GM19328 (cell line): ENCODE measurements around the gene MCF2L.
"Not testable (repeated sequence)": the region's sequence is repeated elsewhere in the genome, so short reads cannot be mapped to it uniquely, and the experiment has no call there.

Experiments used
- ATAC-seq: cut with Tn5 transposase; IDR thresholded peaks from one replicate; pipeline ENCODE4 v1.9.1; 2021; ENCODE audit warnings: mild to moderate bottlenecking, moderate library complexity; ENCODE audit not compliant: unreplicated experiment

Gene MCF2L

GRCh38 chr13:113090806-113091205 lies 121.8 kb downstream of the MCF2L start:
- no peak for ATAC-seq

- ATAC-seq = no peak
Observed at GRCh38 chr13:113091211-113091771, 122.3 kb downstream of the MCF2L start.

GRCh38 chr13:113091891-113092775 lies 123.1 kb downstream of the MCF2L start:
- no peak for ATAC-seq

GRCh38 chr13:113092776-113093579 lies 124.0 kb downstream of the MCF2L start:
- no peak for ATAC-seq

GRCh38 chr13:113093580-113094409 lies 124.8 kb downstream of the MCF2L start:
- no peak for ATAC-seq

GRCh38 chr13:113094410-113094800 lies 125.4 kb downstream of the MCF2L start:
- ATAC-seq = no peak

- no peak for ATAC-seq
Observed at GRCh38 chr13:113095146-113096051, 126.4 kb downstream of the MCF2L start.

- ATAC-seq = no peak
Observed at GRCh38 chr13:113096052-113096744, 127.2 kb downstream of the MCF2L start.

GRCh38 chr13:113096745-113097305 lies 127.8 kb downstream of the MCF2L start:
- ATAC-seq = no peak

GRCh38 chr13:113097651-113098050 lies 128.6 kb downstream of the MCF2L start:
- ATAC-seq = no peak

GRCh38 chr13:113098162-113098732 lies 129.2 kb downstream of the MCF2L start:
- ATAC-seq = no peak

- ATAC-seq = no peak
Observed at GRCh38 chr13:113099142-113099541, 130.1 kb downstream of the MCF2L start.

- not testable (repeated sequence) for ATAC-seq
Observed at GRCh38 chr13:113102302-113102701, 133.3 kb downstream of the MCF2L start.

GRCh38 chr13:113102727-113103126 lies 133.7 kb downstream of the MCF2L start:
- ATAC-seq = no peak

- no peak for ATAC-seq
Observed at GRCh38 chr13:113103646-113104045, 134.6 kb downstream of the MCF2L start.

- ATAC-seq = no peak
Observed at GRCh38 chr13:113105032-113105920, 136.3 kb downstream of the MCF2L start, which contains the start of gene F7. Gene F7 (plus strand): TSS chr13:113105791. CDS start chr13:113105842, 51 bp downstream.

- no peak for ATAC-seq
Observed at GRCh38 chr13:113105921-113106452, 137.0 kb downstream of the MCF2L start.
